Esophagus muscularis mucosa (tissue), 4 donors: ENCODE data around the gene PSMC3. TPM values are rescaled to one million over a fixed set of nuclear protein-coding genes. Genes with fewer than 3 reads are reported as not detected.
A peak's percentile ranks its signal among the peaks of the same experiment; 100 is the strongest.

Experiments
- DNase-seq: peaks from one replicate; pipeline ENCODE4 v3.0.0-alpha.2; 2017; ENCODE audit errors: extremely low spot score
- H3K27ac ChIP-seq, 4 donors: fragments of 200-600 bp; sonication (generic); replicated peaks in 1 of 4; 1 replicate in 3 of 4; 2 replicates in 1 of 4; pipeline ENCODE4 v1.5.1; 2016 to 2019; ENCODE audit warnings: mild to moderate bottlenecking in 1 of 4
- H3K27me3 ChIP-seq, 4 donors: fragments of 200-600 bp; sonication (generic); one replicate each; pipeline versions ENCODE4 v1.5.1 to v1.6.0; 2016 to 2019
- H3K36me3 ChIP-seq, 4 donors: fragments of 200-600 bp; sonication (generic); one replicate each; pipeline ENCODE4 v1.5.1; 2016 to 2019
- H3K4me1 ChIP-seq, 4 donors: fragments of 200-600 bp; sonication (generic); one replicate each; pipeline ENCODE4 v1.5.1; 2016 to 2019
- H3K4me3 ChIP-seq, 4 donors: fragments of 200-600 bp; sonication (generic); 1 replicate in 2 of 4; 2 replicates in 2 of 4; pipeline ENCODE4 v1.5.1; 2016 to 2019; ENCODE audit warnings: mild to moderate bottlenecking in 4 of 4, moderate library complexity in 1 of 4
- H3K9me3 ChIP-seq, 4 donors: fragments of 200-600 bp; sonication (generic); 1 replicate in 3 of 4; 2 replicates in 1 of 4; pipeline ENCODE4 v1.5.1; 2016 to 2019
- EP300 ChIP-seq: sonication (generic); formaldehyde crosslinking; IDR thresholded peaks from one replicate; pipeline ENCODE4 v1.6.1; 2017; ENCODE audit warnings: antibody characterized with exemption
- POLR2A ChIP-seq: fragments of 450-650 bp; IDR thresholded peaks from one replicate; pipeline ENCODE4 v1.6.1; 2017; ENCODE audit warnings: antibody characterized with exemption, moderate library complexity, mild to moderate bottlenecking, low read depth
- POLR2AphosphoS5 ChIP-seq, 2 donors: sonication (generic); formaldehyde crosslinking; IDR thresholded peaks; one replicate each; pipeline ENCODE4 v1.6.1; 2017; ENCODE audit warnings: antibody characterized with exemption in 2 of 2
- WGBS: methylation state at CpG from one replicate; pipeline ENCODE4 v1.1.5; 2018; 5-methylcytosine and 5-hydroxymethylcytosine counted together
- intact Hi-C: fragments of 100-400 bp; cut with DNase I; formaldehyde crosslinking; loops from one replicate; pipeline ENCODE4 v1.15.1; 2023
- total RNA-seq, 4 donors: library from RNA; depleted of rRNA; stranded (reverse); fragments of >200 nt; gene quantifications; one replicate each; pipeline versions ENCODE4 v1.1.0 to v1.2.1, GENCODE V29; 2016
- TF ChIP-seq, protein P1 (sequence below), 3 experiments: fragments of 200-600 bp in 2 of 3; fragments of 450-650 bp in 1 of 3; sonication (generic) in 2 of 3; IDR thresholded peaks; one replicate each; pipeline ENCODE4 v1.5.1; 2017 to 2019; ENCODE audit warnings: antibody characterized with exemption in 3 of 3, mild to moderate bottlenecking in 2 of 3, moderate library complexity in 1 of 3

The PSMC3 gene
- total RNA-seq, 4 donors from 2014 or later, result 163 to 197 (median 182) TPM

DNA sequence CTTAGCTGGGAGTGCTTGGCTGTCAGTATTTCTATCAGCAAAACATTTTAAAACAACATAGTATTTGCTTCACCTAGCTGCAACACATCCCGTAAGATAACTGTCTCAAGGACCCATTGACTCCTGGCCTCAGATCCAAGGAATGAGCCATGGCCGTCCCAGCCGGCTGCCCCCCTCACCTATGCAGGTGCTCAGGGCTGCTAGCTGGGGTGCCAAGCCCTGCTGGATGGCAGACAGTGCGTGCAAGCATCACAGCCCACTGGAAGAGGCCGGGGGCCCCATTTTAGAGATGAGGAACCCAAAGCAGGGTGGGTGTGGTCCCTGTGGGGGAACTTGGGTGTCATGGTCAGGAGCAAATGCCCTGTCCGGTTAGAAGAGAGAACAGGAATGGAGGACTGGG is 8.5 kb downstream of the PSMC3 start:
- DNase-seq, result no peak
- H3K27me3 ChIP-seq, result no peaks in the 10 kb centered on the region
- peaks cover 60 to 96% (median 82%) of the 10 kb centered on the region in 4 donors for H3K36me3 ChIP-seq
- TF ChIP-seq EP300, result no peak
- no peak for TF ChIP-seq POLR2A
- TF ChIP-seq, protein P1, sequence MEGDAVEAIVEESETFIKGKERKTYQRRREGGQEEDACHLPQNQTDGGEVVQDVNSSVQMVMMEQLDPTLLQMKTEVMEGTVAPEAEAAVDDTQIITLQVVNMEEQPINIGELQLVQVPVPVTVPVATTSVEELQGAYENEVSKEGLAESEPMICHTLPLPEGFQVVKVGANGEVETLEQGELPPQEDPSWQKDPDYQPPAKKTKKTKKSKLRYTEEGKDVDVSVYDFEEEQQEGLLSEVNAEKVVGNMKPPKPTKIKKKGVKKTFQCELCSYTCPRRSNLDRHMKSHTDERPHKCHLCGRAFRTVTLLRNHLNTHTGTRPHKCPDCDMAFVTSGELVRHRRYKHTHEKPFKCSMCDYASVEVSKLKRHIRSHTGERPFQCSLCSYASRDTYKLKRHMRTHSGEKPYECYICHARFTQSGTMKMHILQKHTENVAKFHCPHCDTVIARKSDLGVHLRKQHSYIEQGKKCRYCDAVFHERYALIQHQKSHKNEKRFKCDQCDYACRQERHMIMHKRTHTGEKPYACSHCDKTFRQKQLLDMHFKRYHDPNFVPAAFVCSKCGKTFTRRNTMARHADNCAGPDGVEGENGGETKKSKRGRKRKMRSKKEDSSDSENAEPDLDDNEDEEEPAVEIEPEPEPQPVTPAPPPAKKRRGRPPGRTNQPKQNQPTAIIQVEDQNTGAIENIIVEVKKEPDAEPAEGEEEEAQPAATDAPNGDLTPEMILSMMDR (IDR thresholded peaks at IDR 0.05), result no peak
- no peak for TF ChIP-seq POLR2AphosphoS5 (IDR thresholded peaks at IDR 0.05)
- 70% methylated on average over 4 of the region's 6 CpGs for WGBS
- intact Hi-C loops, result no loop called here
- H3K4me1 ChIP-seq, result peaks cover 38 to 62% (median 56%) of the 10 kb centered on the region in 4 donors
- no peaks in the 10 kb centered on the region for H3K9me3 ChIP-seq
- H3K4me3 ChIP-seq, result no peak overlapping the region
- peak overlapping the region; percentile 88 to 98 (median 90) for H3K27ac ChIP-seq

DNA sequence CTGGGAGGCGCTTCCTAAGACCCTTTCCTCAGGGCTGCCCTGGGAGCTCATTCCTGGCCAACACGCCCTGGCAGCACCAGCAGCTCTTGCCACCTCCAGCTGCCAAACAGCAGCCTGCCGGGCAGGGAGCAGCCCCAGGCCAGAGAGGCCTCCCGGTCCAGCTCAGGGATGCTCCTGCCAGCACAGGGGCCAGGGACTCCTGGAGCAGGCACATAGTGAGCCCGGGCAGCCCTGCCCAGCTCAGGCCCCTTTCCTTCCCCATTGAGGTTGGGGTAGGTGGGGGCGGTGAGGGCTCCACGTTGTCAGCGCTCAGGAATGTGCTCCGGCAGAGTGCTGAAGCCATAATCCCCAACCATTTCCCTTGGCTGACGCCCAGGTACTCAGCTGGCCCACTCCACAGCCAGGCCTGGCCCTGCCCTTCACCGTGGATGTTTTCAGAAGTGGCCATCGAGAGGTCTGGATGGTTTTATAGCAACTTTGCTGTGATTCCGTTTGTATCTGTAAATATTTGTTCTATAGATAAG is 10.2 kb downstream of the PSMC3 start:
- H3K27me3 ChIP-seq, result no peaks in the 10 kb centered on the region
- 16% methylated on average over 11 of the region's 13 CpGs for WGBS
- H3K27ac ChIP-seq, result peak overlapping the region; percentile 88 to 98 (median 90)
- peak overlapping the region in 3 of 4 donors; percentile 1 to 11 (median 6) for H3K4me3 ChIP-seq
- intact Hi-C loops, result no loop called here
- H3K4me1 ChIP-seq, result peaks cover 38 to 78% (median 70%) of the 10 kb centered on the region in 4 donors
- H3K9me3 ChIP-seq, result no peaks in the 10 kb centered on the region
- peaks cover 58 to 96% (median 80%) of the 10 kb centered on the region in 4 donors for H3K36me3 ChIP-seq
- TF ChIP-seq, protein P1 (IDR thresholded peaks at IDR 0.05), result no peak
- TF ChIP-seq EP300 (no peak), POLR2A (no peak), POLR2AphosphoS5 (IDR thresholded peaks at IDR 0.05) (peak; percentile 77 to 86)
- DNase-seq, result peak; percentile 97

GRCh38 chr11:47415091-47415854 is 11.0 kb downstream of the PSMC3 start:
- peaks cover 40 to 85% (median 77%) of the 10 kb centered on the region in 4 donors for H3K4me1 ChIP-seq
- intact Hi-C loops, result no loop called here
- no peak for TF ChIP-seq EP300
- no peak for TF ChIP-seq POLR2A
- TF ChIP-seq, protein P1 (IDR thresholded peaks at IDR 0.05), result no peak
- no peak for TF ChIP-seq POLR2AphosphoS5 (IDR thresholded peaks at IDR 0.05)
- H3K27ac ChIP-seq, result peak overlapping the region; percentile 88 to 98 (median 90)
- peaks cover 52 to 96% (median 79%) of the 10 kb centered on the region in 4 donors for H3K36me3 ChIP-seq
- no peaks in the 10 kb centered on the region for H3K27me3 ChIP-seq
- WGBS, result 78% methylated on average over 28 of the region's 31 CpGs
- no peak for DNase-seq
- H3K4me3 ChIP-seq, result no peak overlapping the region
- H3K9me3 ChIP-seq, result no peaks in the 10 kb centered on the region

- Histone ChIP-seq H3K9me3 (no peaks in the 10 kb centered on the region), H3K4me1 (peaks cover 46 to 91% (median 83%) of the 10 kb centered on the region in 4 donors), H3K27me3 (no peaks in the 10 kb centered on the region), H3K36me3 (peaks cover 46 to 91% (median 74%) of the 10 kb centered on the region in 4 donors), H3K4me3 (no peak overlapping the region), H3K27ac (peak overlapping the region; percentile 88 to 98 (median 90))
- no peak for TF ChIP-seq POLR2AphosphoS5 (IDR thresholded peaks at IDR 0.05)
- TF ChIP-seq, protein P1 (IDR thresholded peaks at IDR 0.05), result no peak
- TF ChIP-seq EP300, result no peak
- TF ChIP-seq POLR2A, result no peak
- DNase-seq, result no peak
- intact Hi-C loops, result no loop called here
- 81% methylated on average over 7 of the region's 19 CpGs for WGBS
These were observed 11.6 kb downstream of the PSMC3 start for GRCh38 chr11:47414685-47415070.
